ENCODE measurements around the gene HIPK2. TPM values are rescaled to one million over a fixed set of nuclear protein-coding genes. Genes with fewer than 3 reads are reported as not detected.

Gene HIPK2
- total RNA-seq, 6 experiments from 2014 or later, result 48.5 to 68.0 (median 59.6) TPM

DNA sequence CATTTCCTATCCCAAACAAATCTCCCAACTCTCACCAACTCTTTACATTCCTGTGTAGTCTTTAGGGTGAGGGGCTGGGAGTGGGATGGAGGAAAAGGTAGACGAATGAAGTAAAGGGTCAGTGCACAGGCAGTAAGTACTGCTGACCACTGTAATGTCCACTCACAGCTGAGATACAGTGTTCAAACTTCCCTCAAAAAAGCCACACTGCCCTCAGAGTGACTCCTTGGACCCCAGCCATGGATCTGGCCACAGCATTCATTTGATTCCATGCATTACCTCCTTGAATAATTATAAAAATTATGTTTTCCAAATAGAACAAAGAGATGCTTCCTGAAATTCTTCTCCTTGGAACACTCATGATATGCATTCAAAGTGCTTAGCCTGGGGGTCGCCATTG lies 19.8 kb upstream of the HIPK2 start:
- WGBS (ENCODE audit: insufficient coverage, low coverage, low lambda C conversion rate, missing lambda C conversion rate), result 49% methylated on average over 2 of the region's 2 CpGs
- Histone ChIP-seq H3K4me1 (no peaks in the 10 kb centered on the region), H3K9me3 (no peaks in the 10 kb centered on the region), H3K36me3 (no peaks in the 10 kb centered on the region), H3K27ac (no peak overlapping the region), H3K27me3 (no peaks in the 10 kb centered on the region), H3K4me3 (no peak overlapping the region)
- intact Hi-C loops (cut with DNase I), result no loop called here
- no peak for ATAC-seq
- TF ChIP-seq POLR2A (IDR thresholded peaks at IDR 0.05), result no peak
- TF ChIP-seq, protein P1, sequence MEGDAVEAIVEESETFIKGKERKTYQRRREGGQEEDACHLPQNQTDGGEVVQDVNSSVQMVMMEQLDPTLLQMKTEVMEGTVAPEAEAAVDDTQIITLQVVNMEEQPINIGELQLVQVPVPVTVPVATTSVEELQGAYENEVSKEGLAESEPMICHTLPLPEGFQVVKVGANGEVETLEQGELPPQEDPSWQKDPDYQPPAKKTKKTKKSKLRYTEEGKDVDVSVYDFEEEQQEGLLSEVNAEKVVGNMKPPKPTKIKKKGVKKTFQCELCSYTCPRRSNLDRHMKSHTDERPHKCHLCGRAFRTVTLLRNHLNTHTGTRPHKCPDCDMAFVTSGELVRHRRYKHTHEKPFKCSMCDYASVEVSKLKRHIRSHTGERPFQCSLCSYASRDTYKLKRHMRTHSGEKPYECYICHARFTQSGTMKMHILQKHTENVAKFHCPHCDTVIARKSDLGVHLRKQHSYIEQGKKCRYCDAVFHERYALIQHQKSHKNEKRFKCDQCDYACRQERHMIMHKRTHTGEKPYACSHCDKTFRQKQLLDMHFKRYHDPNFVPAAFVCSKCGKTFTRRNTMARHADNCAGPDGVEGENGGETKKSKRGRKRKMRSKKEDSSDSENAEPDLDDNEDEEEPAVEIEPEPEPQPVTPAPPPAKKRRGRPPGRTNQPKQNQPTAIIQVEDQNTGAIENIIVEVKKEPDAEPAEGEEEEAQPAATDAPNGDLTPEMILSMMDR (IDR thresholded peaks at IDR 0.05), result no peak
- no peak for DNase-seq

DNA sequence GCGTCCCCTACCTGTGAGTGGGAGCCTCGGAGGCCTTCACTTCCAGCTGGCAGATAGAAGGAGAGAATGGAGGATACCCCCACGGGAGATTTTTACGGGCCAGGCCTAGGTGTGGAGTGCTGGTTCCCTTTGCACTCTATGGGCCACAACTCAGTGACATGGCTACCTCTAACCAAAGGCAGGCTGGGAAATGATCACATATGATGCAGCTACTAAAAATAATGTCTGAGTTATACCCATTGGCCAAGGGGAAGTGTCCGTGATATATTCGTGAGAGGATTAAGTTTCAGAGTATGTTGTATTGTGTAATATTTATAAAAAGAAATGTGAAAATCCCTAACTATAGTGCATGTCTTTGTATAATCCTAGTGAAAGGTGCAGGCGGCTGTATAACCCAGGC lies 13.5 kb upstream of the HIPK2 start:
- H3K27ac ChIP-seq, result no peak overlapping the region
- TF ChIP-seq POLR2A (IDR thresholded peaks at IDR 0.05), result no peak
- DNase-seq (no peak), ATAC-seq (no peak)
- no peaks in the 10 kb centered on the region for H3K9me3 ChIP-seq
- H3K36me3 ChIP-seq, result no peaks in the 10 kb centered on the region
- H3K4me1 ChIP-seq, result no peaks in the 10 kb centered on the region
- H3K4me3 ChIP-seq, result no peak overlapping the region
- intact Hi-C loops (cut with DNase I), result no loop called here
- WGBS (ENCODE audit: insufficient coverage, low coverage, low lambda C conversion rate, missing lambda C conversion rate), result 83% methylated on average over 6 of the region's 7 CpGs
- H3K27me3 ChIP-seq, result no peaks in the 10 kb centered on the region

- H3K27me3 ChIP-seq, result no peaks in the 10 kb centered on the region
- intact Hi-C loops (cut with DNase I), result loop anchor here (10.0 kb wide), 2 partner anchors 150 to 210 kb away; no protein-coding TSS in a partner anchor
- no peaks in the 10 kb centered on the region for H3K9me3 ChIP-seq
- DNase-seq, result no peak
- no peak for ATAC-seq
- WGBS (ENCODE audit: insufficient coverage, low coverage, low lambda C conversion rate, missing lambda C conversion rate), result 95% methylated on average over 3 of the region's 3 CpGs
- peaks cover 0 to 5% (median 0%) of the 10 kb centered on the region in 4 donors for H3K4me1 ChIP-seq
- no peak overlapping the region for H3K4me3 ChIP-seq
- H3K27ac ChIP-seq, result no peak overlapping the region
- TF ChIP-seq POLR2A (IDR thresholded peaks at IDR 0.05), result no peak
- TF ChIP-seq, protein P1 (IDR thresholded peaks at IDR 0.05), result no peak
- H3K36me3 ChIP-seq, result no peaks in the 10 kb centered on the region
These were observed 6.8 kb upstream of the HIPK2 start for GRCh38 chr7:139784648-139785047.

GRCh38 chr7:139783647-139784385 lies 6.0 kb upstream of the HIPK2 start:
- Histone ChIP-seq H3K4me1 (peaks cover 0 to 5% (median 0%) of the 10 kb centered on the region in 4 donors), H3K27me3 (no peaks in the 10 kb centered on the region), H3K9me3 (no peaks in the 10 kb centered on the region), H3K27ac (no peak overlapping the region), H3K36me3 (no peaks in the 10 kb centered on the region), H3K4me3 (no peak overlapping the region)
- TF ChIP-seq POLR2A (IDR thresholded peaks at IDR 0.05), result no peak
- TF ChIP-seq, protein P1 (IDR thresholded peaks at IDR 0.05), result no peak
- WGBS (ENCODE audit: insufficient coverage, low coverage, low lambda C conversion rate, missing lambda C conversion rate), result 34% methylated on average over 3 of the region's 3 CpGs
- ATAC-seq, result no peak
- DNase-seq, result no peak
- intact Hi-C loops (cut with DNase I), result loop anchor here (10.0 kb wide), 2 partner anchors 149 to 211 kb away; no protein-coding TSS in a partner anchor

DNA sequence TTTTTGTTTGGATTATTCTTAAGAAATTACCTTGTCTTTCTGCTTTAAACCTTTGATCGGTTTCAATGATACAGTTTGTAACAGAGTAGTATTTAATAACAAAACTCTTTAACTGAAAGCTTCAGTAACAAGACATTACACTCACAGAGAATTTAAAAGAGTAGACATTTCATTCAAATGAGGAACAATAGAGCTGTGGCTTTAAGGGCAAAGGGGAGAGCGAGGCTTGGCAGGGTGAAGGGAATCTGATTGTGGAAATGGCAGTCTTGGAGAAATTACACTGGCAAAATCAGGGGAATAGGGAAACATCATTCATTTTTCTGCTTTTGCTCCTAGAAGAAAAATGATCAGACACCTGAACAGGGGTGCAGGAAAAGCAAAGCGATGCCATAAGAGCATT lies 5.1 kb upstream of the HIPK2 start:
- intact Hi-C loops (cut with DNase I), result loop anchor here (10.0 kb wide), 2 partner anchors 148 to 212 kb away; no protein-coding TSS in a partner anchor
- Histone ChIP-seq H3K4me3 (no peak overlapping the region), H3K36me3 (no peaks in the 10 kb centered on the region), H3K9me3 (no peaks in the 10 kb centered on the region), H3K4me1 (peaks cover 0 to 5% (median 0%) of the 10 kb centered on the region in 4 donors), H3K27me3 (no peaks in the 10 kb centered on the region), H3K27ac (no peak overlapping the region)
- TF ChIP-seq POLR2A (IDR thresholded peaks at IDR 0.05), result no peak
- TF ChIP-seq, protein P1 (IDR thresholded peaks at IDR 0.05), result no peak
- DNase-seq (no peak), ATAC-seq (peak in 1 of 4 donors; percentile 58)
- 74% methylated on average over 3 of the region's 3 CpGs for WGBS (ENCODE audit: insufficient coverage, low coverage, low lambda C conversion rate, missing lambda C conversion rate)
